ENCODE measurements around the gene OR2AG2.

Gene OR2AG2

GRCh38 chr11:6719576-6719975, 52.2 kb downstream of the OR2AG2 start:
- ATAC-seq, result no peak
- TF ChIP-seq TSHZ2 (CRISPR knock-in tag; IDR thresholded peaks at IDR 0.05) (no peak), OSR1 (CRISPR knock-in tag; IDR thresholded peaks at IDR 0.05) (no peak), PATZ1 (CRISPR knock-in tag; IDR thresholded peaks at IDR 0.05; ENCODE audit: borderline replicate concordance) (no peak), CSDC2 (CRISPR knock-in tag; IDR thresholded peaks at IDR 0.05) (no peak), ZNF8 (CRISPR knock-in tag; IDR thresholded peaks at IDR 0.05) (no peak), TCF4 (CRISPR knock-in tag; IDR thresholded peaks at IDR 0.05; ENCODE audit: borderline replicate concordance) (no peak), TOX (CRISPR knock-in tag; IDR thresholded peaks at IDR 0.05; ENCODE audit: borderline replicate concordance) (no peak), CREB5 (CRISPR knock-in tag; IDR thresholded peaks at IDR 0.05; ENCODE audit: low read depth) (no peak), ZFP3 (CRISPR knock-in tag; IDR thresholded peaks at IDR 0.05) (no peak), CSRNP3 (CRISPR knock-in tag; IDR thresholded peaks at IDR 0.05) (no peak), ARNTL (CRISPR knock-in tag; IDR thresholded peaks at IDR 0.05; ENCODE audit: borderline replicate concordance, low read depth) (no peak), ZNF70 (CRISPR knock-in tag; IDR thresholded peaks at IDR 0.05) (no peak), GLIS3 (CRISPR knock-in tag; IDR thresholded peaks at IDR 0.05) (no peak), POU6F1 (CRISPR knock-in tag; IDR thresholded peaks at IDR 0.05; ENCODE audit: borderline replicate concordance, low read depth) (no peak), PPARA (CRISPR knock-in tag; IDR thresholded peaks at IDR 0.05; ENCODE audit: borderline replicate concordance) (no peak), RARB (CRISPR knock-in tag; IDR thresholded peaks at IDR 0.05) (no peak), ZNF565 (CRISPR knock-in tag; conservative IDR thresholded peaks at IDR 0.05; ENCODE audit: low read depth) (no peak), ZC3H10 (CRISPR knock-in tag; IDR thresholded peaks at IDR 0.05) (no peak), BACH2 (CRISPR knock-in tag; IDR thresholded peaks at IDR 0.05; ENCODE audit: borderline replicate concordance) (no peak)

- no peak for ATAC-seq
- TF ChIP-seq PATZ1 (CRISPR knock-in tag; IDR thresholded peaks at IDR 0.05; ENCODE audit: borderline replicate concordance) (no peak), SNAI2 (CRISPR knock-in tag; IDR thresholded peaks at IDR 0.05) (no peak), CREB5 (CRISPR knock-in tag; IDR thresholded peaks at IDR 0.05; ENCODE audit: low read depth) (no peak), ZFP3 (CRISPR knock-in tag; IDR thresholded peaks at IDR 0.05) (no peak), ZNF8 (CRISPR knock-in tag; IDR thresholded peaks at IDR 0.05) (no peak), RARB (CRISPR knock-in tag; IDR thresholded peaks at IDR 0.05) (no peak)
These were observed 54.4 kb downstream of the OR2AG2 start for GRCh38 chr11:6717426-6717825.

All from SK-N-SH treated with all-trans-retinoic acid at 6 μM for 48 hours (cell line).